Measurements from ENCODE around the gene PI4KB.

- TF ChIP-seq POLR2AphosphoS5 (IDR thresholded peaks at IDR 0.05; ENCODE audit: low read depth, low read length) (no peak), TAF1 (IDR thresholded peaks at IDR 0.05; ENCODE audit: borderline replicate concordance, low read depth, low read length) (no peak), POLR2A (IDR thresholded peaks at IDR 0.05; ENCODE audit: low read depth, low read length) (no peak)
These were observed 34.7 kb upstream of the PI4KB start for GRCh38 chr1:151361883-151362282.

Measured in GM12892 (cell line).